Adrenal gland (tissue), 5 donors: Measurements from ENCODE around the gene BICRAL.
"Not testable (repeated sequence)": the region's sequence is repeated elsewhere in the genome, so short reads cannot be mapped to it uniquely, and the experiment has no call there.

Source experiments
- CTCF ChIP-seq, 6 experiments: fragments of 450-650 bp in 4 of 6; fragments of 200-600 bp in 2 of 6; sonication (generic) in 1 of 6; IDR thresholded peaks; 1 replicate in 5 of 6; 2 replicates in 1 of 6; pipeline versions ENCODE4 v1.5.1 to v1.8.0; 2016 to 2021; ENCODE audit warnings: antibody characterized with exemption in 6 of 6, mild to moderate bottlenecking in 2 of 6, moderate library complexity in 1 of 6
- POLR2A ChIP-seq, 2 donors: fragments of 450-650 bp; IDR thresholded peaks; one replicate each; pipeline ENCODE4 v1.6.1; 2017; ENCODE audit warnings: antibody characterized with exemption in 2 of 2, mild to moderate bottlenecking in 2 of 2, moderate library complexity in 1 of 2
- donor health status: DM: no; HTN: no; CAD: no.

DNA sequence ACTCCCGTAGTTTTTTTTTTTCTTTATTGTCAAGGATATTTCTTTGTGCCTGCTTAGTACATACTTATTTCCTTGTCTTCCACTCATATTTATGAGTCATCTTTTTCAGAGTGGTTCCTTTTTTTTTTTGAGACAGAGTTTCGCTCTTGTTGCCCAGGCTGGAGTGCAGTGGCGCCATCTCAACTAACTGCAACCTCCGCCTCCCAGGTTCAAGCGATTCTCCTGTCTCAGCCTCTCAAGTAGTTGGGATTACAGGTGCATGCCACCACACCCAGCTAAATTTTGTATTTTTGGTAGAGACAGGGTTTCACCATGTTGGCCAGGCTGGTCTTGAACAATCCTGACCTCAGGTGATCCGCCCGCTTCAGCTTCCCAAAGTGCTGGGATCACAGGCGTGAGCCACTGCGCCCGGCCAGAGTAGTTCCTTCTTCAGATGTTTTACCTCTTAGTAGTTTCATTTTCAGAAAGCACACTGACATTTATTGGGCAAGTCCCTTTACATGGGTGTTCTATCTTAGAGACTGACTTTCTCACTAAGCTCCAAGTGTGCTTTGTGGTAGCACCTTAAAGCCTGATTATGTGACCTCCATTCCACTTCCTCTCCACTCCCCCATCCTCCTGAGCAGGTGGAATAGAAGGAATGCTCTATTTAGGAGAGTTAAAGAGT is 6.9 kb upstream of the BICRAL start:
- TF ChIP-seq CTCF, POLR2A (IDR thresholded peaks at IDR 0.05): not testable (repeated sequence)
